CD4-positive, alpha-beta T cell (primary cell): ENCODE data around the gene ALK. TPM values are rescaled to one million over a fixed set of nuclear protein-coding genes. Genes with fewer than 3 reads are reported as not detected.

Experiments used
- ATAC-seq: fragments of 200-7000 bp; cut with Tn5 transposase; one replicate; pipeline ENCODE4 v1.10.0; 2022; ENCODE audit warnings: mild to moderate bottlenecking; ENCODE audit not compliant: poor library complexity
- CTCF ChIA-PET: fragments of 350-600 bp; sonication (Branson Sonifier 250); formaldehyde crosslinking; loops from one replicate; lab custom pipeline; 2021; ENCODE audit warnings: antibody characterized with exemption, inconsistent platforms; lab: Charles Lee
- POLR2A ChIA-PET: fragments of 350-600 bp; sonication (Branson Sonifier 250); formaldehyde crosslinking; loops from one replicate; lab custom pipeline; 2021; ENCODE audit warnings: antibody characterized with exemption, inconsistent platforms; lab: Charles Lee
- DNase-seq, 14 experiments: peaks; one replicate each; pipeline ENCODE4 v3.0.0-alpha.2; 2013 to 2020; ENCODE audit warnings: mixed read lengths in 2 of 14
- H3K27ac ChIP-seq, 2 donors: one replicate each; pipeline versions ENCODE4 v1.5.1 to v1.7.0; 2013; ENCODE audit warnings: low read length in 2 of 2, low read depth in 1 of 2, mild to moderate bottlenecking in 1 of 2
- H3K27me3 ChIP-seq, 2 experiments: 1 replicate in 1 of 2; 2 replicates in 1 of 2; pipeline versions ENCODE4 v1.6.1 to v1.7.0; 2013; ENCODE audit warnings: low read length in 2 of 2, control low read depth in 1 of 2, mild to moderate bottlenecking in 1 of 2, moderate library complexity in 1 of 2; ENCODE audit not compliant: insufficient read depth in 2 of 2, control insufficient read depth in 1 of 2
- H3K36me3 ChIP-seq: one replicate; pipeline ENCODE4 v1.6.1; 2013; ENCODE audit warnings: low read length, control low read depth; ENCODE audit not compliant: insufficient read depth
- H3K4me1 ChIP-seq: one replicate; pipeline ENCODE4 v1.6.1; 2013; ENCODE audit warnings: low read length, control low read depth; ENCODE audit not compliant: insufficient read depth
- H3K4me3 ChIP-seq: one replicate; pipeline ENCODE4 v1.5.1; 2013; ENCODE audit warnings: mild to moderate bottlenecking, low read length, moderate library complexity
- H3K9me3 ChIP-seq, 2 experiments: 1 replicate in 1 of 2; 2 replicates in 1 of 2; pipeline versions ENCODE4 v1.6.1 to v1.7.0; 2013; ENCODE audit warnings: low read length in 2 of 2, mild to moderate bottlenecking in 2 of 2, control low read depth in 1 of 2, moderate library complexity in 1 of 2; ENCODE audit not compliant: control insufficient read depth in 1 of 2, insufficient read depth in 1 of 2
- H3K27ac Mint-ChIP-seq: one replicate; pipeline ENCODE4 v1.8.0; 2020; ENCODE audit warnings: mixed read lengths
- H3K27me3 Mint-ChIP-seq: one replicate; pipeline ENCODE4 v1.8.0; 2021; ENCODE audit warnings: mixed read lengths
- H3K36me3 Mint-ChIP-seq: one replicate; pipeline ENCODE4 v1.8.0; 2021; ENCODE audit warnings: low read depth, mixed read lengths
- H3K4me1 Mint-ChIP-seq: one replicate; pipeline ENCODE4 v1.8.0; 2021; ENCODE audit warnings: low read depth, mixed read lengths
- H3K4me3 Mint-ChIP-seq: one replicate; pipeline ENCODE4 v1.8.0; 2020; ENCODE audit warnings: mild to moderate bottlenecking, mixed read lengths
- H3K9me3 Mint-ChIP-seq: one replicate; pipeline ENCODE4 v1.8.0; 2020; ENCODE audit warnings: mixed read lengths
- intact Hi-C, 2 experiments: fragments of 100-400 bp; cut with DNase I in 1 of 2; cut with micrococcal nuclease in 1 of 2; formaldehyde crosslinking; loops; one replicate each; pipeline versions ENCODE4 v1.15.1 to v1.9.0; 2023 to 2025; cut with DNase I, micrococcal nuclease
- total RNA-seq, 174 experiments: library from RNA in 2 of 174; stranded (reverse) in 2 of 174; gene quantifications; one replicate each; pipeline ENCODE4 v1.2.3 and lab custom pipeline; 2021 to 2026
- TF ChIP-seq, protein P1 (sequence below): fragments of 200-600 bp; IDR thresholded peaks from one replicate; pipeline ENCODE4 v1.8.0; 2022; ENCODE audit warnings: antibody characterized with exemption, mild to moderate bottlenecking

The ALK gene
- total RNA-seq, 2 experiments from 2014 or later, result not detected

DNA sequence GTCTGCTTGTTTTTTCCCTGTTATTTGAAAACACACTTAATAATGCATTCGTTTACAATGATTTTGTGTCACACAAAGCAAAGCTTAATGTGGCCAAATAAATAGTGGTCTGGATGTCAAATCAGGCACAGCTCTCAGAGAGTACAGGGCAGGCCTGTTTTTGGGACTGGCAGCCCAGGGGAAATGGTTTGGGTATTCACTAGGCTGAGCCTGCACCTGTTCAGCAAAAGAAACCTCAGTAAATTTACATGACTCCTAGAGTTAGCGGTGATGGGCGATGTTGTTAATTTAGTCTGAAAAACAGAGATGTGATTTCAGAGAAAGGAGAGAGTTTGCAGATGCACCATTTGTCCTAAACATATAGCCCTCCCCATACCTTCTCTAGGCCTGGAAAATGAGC lies 197.1 kb downstream of the ALK start:
- intact Hi-C loops, result no loop called here
- ChIA-PET POLR2A (no interaction called here), CTCF (no interaction called here)
- no peaks in the 10 kb centered on the region for H3K9me3 ChIP-seq
- H3K27me3 ChIP-seq, result no peaks in the 10 kb centered on the region
- H3K4me3 ChIP-seq, result no peak overlapping the region
- Mint-ChIP-seq H3K4me1 (no peaks in the 10 kb centered on the region), H3K27ac (no peak overlapping the region), H3K27me3 (no peaks in the 10 kb centered on the region), H3K36me3 (no peaks in the 10 kb centered on the region), H3K9me3 (no peaks in the 10 kb centered on the region), H3K4me3 (no peak overlapping the region)
- TF ChIP-seq, protein P1, sequence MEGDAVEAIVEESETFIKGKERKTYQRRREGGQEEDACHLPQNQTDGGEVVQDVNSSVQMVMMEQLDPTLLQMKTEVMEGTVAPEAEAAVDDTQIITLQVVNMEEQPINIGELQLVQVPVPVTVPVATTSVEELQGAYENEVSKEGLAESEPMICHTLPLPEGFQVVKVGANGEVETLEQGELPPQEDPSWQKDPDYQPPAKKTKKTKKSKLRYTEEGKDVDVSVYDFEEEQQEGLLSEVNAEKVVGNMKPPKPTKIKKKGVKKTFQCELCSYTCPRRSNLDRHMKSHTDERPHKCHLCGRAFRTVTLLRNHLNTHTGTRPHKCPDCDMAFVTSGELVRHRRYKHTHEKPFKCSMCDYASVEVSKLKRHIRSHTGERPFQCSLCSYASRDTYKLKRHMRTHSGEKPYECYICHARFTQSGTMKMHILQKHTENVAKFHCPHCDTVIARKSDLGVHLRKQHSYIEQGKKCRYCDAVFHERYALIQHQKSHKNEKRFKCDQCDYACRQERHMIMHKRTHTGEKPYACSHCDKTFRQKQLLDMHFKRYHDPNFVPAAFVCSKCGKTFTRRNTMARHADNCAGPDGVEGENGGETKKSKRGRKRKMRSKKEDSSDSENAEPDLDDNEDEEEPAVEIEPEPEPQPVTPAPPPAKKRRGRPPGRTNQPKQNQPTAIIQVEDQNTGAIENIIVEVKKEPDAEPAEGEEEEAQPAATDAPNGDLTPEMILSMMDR, result no peak
- ATAC-seq (no peak), DNase-seq (no peak)
- no peaks in the 10 kb centered on the region for H3K36me3 ChIP-seq
- no peak overlapping the region for H3K27ac ChIP-seq
- no peaks in the 10 kb centered on the region for H3K4me1 ChIP-seq

DNA sequence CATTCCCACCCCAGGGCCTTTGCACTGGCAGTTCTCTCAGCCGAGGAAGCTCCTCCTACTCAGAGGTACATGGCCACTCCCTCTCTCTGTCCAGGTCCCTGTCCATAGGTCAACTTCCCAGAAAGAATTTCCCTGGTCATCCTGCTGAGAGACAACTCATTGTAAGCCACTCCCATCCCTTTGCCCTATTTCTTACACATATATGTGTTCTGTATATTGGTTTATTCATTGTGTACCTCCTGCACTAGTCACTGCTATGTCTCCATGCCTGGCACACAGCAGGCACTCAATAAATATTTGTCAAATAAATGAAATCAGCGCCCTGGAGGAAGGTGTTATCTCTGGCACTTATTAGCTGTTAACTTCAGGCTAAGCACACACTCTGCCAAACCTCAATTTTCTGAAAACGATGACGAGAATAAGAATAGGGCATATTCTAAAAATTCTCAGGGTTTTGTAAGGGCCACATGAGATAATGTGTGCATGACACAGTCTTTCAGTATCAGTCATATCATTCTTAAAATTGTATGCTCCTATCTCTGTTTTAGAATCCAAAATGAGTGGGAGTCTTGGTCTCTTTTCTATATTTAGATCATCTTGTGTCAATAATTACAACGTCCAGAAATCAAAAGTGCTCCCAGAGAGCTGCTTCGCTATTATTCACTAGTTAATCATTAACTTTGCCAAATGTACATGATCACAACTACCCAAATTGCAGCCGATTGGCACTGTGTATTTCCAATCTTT lies 198.0 kb downstream of the ALK start:
- no peaks in the 10 kb centered on the region for H3K9me3 Mint-ChIP-seq
- Histone ChIP-seq H3K27me3 (no peaks in the 10 kb centered on the region), H3K27ac (no peak overlapping the region), H3K4me1 (no peaks in the 10 kb centered on the region), H3K4me3 (no peak overlapping the region), H3K9me3 (no peaks in the 10 kb centered on the region), H3K36me3 (no peaks in the 10 kb centered on the region)
- ChIA-PET CTCF (no interaction called here), POLR2A (no interaction called here)
- no peak overlapping the region for H3K4me3 Mint-ChIP-seq
- DNase-seq, result no peak
- no peaks in the 10 kb centered on the region for H3K27me3 Mint-ChIP-seq
- H3K36me3 Mint-ChIP-seq, result no peaks in the 10 kb centered on the region
- TF ChIP-seq, protein P1, result no peak
- no peak overlapping the region for H3K27ac Mint-ChIP-seq
- ATAC-seq, result no peak
- intact Hi-C loops, result no loop called here
- H3K4me1 Mint-ChIP-seq, result no peaks in the 10 kb centered on the region

GRCh38 chr2:29719639-29720038 lies 201.7 kb downstream of the ALK start:
- intact Hi-C loops, result no loop called here
- no peak overlapping the region for H3K4me3 Mint-ChIP-seq
- no peaks in the 10 kb centered on the region for H3K9me3 Mint-ChIP-seq
- peaks cover 5% of the 10 kb centered on the region for H3K27me3 Mint-ChIP-seq
- H3K36me3 Mint-ChIP-seq, result no peaks in the 10 kb centered on the region
- no peaks in the 10 kb centered on the region for H3K4me1 ChIP-seq
- H3K27ac ChIP-seq, result no peak overlapping the region
- no peaks in the 10 kb centered on the region for H3K36me3 ChIP-seq
- ATAC-seq, result no peak
- DNase-seq, result no peak
- TF ChIP-seq, protein P1, result no peak
- no peak overlapping the region for H3K27ac Mint-ChIP-seq
- H3K9me3 ChIP-seq, result no peaks in the 10 kb centered on the region
- no peak overlapping the region for H3K4me3 ChIP-seq
- ChIA-PET CTCF (no interaction called here), POLR2A (no interaction called here)
- H3K27me3 ChIP-seq, result no peaks in the 10 kb centered on the region
- H3K4me1 Mint-ChIP-seq, result no peaks in the 10 kb centered on the region
